Right forelimb (tissue), 1 donor: ENCODE data around the gene EEF1A2.
A peak's percentile ranks its signal among the peaks of the same experiment; 100 is the strongest.

Source experiments
- DNase-seq: peaks from one replicate; pipeline ENCODE4 v3.0.0-alpha.2; 2018

Gene EEF1A2

DNA sequence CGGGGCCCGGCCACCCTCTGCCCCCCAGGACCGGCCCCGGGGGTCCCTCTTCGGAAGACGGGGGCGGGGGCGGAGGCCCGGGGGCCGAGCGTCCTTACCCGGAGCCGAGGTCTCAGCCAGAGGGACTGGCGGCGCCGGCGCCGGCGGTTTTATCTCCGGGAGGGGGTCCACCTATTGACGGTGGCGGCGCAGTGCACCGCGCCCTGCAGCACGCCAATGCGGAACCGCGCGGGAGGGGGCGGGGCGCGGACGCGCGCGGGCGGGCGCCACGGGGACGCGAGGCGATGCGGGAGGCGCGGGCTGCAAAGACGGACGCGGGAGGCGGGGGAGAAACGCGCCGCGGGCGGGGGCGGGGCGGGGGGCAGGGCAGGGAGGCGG is at the start of gene EEF1A2:
EEF1A2 (minus strand) TSS at position 124 of the 378 bp plus-strand sequence. CDS start 1,320 bp downstream, outside the sequence.
- DNase-seq: no peak

DNA sequence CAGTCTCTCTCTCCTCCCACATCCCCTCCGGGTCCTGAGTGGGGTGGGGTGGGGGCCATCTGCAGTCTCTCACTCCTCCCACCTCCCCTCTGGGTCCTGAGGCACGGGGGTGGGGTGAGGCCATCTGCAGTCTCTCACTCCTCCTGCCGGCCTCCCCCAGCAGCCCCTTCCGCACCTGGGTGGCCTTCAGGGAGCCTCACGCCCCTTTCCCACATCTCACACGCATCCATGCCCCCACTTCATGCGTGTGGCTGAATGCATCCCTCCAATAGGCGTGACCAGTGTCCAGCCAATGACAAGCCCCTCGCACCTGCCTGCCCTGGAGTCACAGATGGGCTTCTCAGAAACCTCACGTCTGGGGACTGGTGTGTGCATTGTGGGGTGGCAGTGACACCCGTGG is 49.7 kb upstream of the EEF1A2 start:
- no peak for DNase-seq

DNA sequence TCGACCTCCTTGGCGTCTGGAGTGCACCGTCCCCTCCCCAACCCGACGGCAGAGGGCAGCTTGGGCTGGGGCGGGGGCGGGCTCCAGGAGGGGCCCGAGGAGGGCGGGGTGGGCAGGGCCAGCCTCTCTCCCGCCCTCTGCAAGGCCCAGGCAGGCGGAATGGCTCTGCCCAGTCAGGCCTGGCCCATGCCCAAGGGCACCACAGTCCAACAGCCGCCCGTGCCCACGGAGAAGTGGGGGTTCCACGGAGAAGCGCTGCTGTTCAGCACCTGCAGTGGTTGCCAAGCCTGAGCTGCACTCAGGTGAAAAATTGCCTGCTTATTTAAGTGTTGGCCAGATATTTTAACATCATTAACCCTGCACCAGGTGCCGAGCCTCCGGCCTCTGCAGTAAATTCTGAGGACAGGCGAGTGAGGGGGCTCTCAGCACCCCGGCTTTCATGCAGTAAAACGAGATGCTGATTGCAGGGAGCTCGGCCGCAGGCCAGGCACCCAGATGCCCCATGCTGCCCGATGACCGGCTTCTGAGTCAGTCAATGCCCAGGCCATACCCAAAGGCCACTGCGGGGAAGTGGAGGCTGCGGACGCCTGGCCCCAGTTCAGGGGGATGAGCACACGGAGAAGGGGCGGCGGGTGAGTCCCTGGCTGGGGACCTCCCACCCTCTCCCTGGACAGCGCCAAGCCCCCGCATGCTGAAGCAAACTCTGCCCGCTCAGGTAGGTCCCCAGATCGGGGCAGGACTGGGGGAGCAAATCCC is 49.0 kb upstream of the EEF1A2 start, which contains the start of gene SRMS:
SRMS (minus strand) TSS at position 25 of the 756 bp plus-strand sequence. CDS start 286 bp downstream, outside the sequence.
- no peak for DNase-seq

DNA sequence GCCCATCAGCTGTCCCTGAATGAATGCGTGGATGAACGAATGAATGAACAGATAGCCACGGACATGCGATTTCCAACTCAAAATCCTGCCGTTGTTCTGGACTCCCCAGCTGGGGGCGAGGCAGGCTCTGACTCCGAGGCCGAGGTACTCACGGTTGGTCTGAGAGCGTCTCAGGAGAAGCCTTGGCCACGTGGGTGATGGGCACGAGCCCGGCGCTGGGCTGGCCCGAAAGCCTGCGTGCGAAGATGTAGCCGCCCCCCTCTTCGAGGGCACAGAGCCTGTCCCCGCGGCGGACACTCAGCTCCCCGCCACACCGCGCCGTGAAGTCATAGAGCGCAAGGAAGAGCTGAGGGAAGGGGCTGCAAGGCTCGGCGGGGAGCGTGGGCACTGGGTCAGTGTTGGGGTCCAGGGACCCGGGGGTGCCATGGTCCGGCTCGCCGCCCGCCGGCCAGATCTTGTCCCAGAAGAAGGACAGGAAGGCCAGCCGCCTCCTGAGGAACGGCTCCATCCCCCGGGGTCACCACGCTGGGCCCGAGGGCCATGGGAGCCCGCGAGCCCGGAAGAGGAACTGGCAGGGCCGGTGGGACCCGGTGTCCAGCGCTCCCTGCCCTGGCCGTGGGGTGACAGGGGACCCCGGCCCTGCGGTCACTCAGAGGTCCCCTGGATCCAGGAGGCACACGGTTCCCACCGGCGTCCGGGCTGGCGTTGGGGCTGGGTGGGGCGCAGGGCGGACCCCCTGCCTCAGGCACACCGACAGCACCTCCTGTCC is 48.3 kb upstream of the EEF1A2 start:
- DNase-seq: no peak

DNA sequence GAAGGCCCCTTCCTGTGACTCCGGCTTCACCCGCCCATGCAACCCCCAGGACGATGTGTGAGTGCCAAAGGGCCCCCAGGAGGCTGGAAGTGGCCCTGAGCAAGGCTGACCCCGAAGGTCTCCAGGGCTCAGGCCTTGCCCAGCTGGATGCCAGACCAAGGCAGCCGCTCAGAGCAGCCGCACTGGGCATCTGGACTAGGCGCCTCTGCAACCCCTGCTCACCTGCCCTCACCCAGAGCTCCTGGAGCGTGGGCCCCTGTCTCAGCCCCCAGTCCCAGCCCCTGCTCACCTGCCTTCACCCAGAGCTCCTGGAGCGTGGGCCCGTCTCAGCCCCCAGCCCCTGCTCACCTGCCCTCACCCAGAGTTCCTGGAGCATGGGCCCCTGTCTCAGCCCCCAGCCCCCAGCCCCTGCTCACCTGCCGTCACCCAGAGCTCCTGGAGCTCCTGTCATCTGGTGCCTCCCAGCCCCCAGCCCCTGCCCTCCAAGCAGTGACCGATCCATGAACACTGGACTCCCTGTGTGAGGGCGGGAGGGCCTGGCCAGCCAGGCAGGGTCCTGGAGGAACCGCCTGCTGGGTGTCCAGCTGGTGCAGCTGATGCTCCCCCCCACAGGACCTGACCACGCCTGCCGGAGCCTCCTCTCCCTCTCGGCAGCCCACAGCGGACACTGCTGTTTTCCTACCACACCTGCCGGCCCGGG is 47.5 kb upstream of the EEF1A2 start:
- no peak for DNase-seq

DNA sequence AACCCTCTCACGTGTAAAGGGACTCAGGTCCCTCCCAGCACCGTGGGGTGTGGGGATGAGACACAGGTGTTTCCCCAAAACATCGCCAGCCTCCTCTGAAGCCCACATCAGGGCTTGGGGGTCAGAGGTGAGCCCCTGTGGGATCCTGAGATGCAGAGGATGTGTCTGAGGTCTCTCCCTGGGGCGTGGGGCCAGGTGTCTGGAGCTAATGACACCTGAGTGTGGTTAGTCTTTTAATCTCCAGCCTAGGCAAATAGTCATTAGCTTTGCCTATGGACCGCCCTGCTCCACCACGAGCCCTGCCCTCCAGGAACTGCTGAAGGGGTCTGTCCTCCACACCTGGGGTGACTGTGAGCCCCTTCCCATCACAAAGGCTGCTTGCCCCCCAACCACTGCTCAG is 46.9 kb upstream of the EEF1A2 start:
- DNase-seq: no peak

DNA sequence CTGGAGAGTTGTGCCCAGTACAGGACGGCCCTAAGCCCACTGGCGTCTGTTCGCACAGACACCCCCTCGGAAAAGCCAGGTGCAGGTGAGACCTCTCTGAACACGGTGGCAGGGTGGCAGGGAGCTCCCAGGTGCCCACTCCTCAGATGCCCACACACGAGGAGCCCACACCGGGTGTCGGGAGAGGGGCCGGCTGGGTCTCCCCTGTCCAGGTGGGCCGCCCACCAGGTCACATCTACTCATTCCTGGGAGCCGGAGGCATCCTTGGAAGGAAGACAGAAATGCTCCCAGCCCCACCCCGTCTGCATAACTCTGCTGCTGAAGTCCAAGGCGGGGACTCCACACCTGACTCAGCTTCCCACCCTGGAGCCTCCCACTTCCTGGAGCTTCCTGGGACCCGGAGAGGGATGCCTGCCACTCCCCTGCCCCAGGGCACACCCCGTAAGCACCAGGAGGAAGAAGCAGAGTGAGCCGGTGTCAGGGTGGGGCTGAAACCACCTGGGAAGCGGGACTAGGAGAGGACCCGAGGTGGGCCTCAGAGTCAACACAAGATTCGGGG is 46.2 kb upstream of the EEF1A2 start:
- DNase-seq: no peak

DNA sequence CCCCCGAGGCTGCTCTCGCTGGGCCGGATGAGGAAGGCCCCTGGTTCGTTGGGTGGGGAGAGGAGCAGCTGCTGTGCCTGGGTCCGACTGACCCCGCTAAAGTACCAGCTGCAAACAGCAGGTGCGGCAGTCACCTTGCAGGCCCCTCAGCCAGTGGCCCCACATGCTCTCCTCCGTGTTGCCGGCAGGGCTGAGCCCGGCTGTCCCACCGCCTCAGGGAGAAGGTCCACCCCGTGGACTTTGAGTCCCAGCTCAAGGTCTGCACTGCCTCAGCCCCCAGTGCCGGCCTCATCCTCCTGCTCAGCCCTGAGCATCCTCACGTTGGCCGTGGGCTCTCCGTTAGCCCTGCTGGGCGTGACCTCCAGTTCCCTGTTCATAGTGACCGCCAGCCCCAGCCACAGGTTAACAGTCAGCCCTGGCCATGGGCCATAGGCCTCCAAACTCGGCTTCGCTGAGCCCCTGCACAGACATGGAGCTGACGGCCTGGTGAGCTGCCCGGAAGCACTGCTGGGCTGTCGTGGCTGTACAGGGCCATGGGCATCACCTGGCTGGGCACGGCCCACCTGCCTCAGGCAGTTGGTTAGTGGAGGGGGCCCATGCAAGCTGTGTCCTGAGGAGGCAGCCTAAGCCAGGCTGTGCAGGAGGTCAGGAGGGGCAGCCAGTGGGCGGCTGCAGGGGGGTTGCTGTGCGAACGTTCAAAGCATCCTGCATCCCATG is 45.5 kb upstream of the EEF1A2 start:
- DNase-seq: no peak

DNA sequence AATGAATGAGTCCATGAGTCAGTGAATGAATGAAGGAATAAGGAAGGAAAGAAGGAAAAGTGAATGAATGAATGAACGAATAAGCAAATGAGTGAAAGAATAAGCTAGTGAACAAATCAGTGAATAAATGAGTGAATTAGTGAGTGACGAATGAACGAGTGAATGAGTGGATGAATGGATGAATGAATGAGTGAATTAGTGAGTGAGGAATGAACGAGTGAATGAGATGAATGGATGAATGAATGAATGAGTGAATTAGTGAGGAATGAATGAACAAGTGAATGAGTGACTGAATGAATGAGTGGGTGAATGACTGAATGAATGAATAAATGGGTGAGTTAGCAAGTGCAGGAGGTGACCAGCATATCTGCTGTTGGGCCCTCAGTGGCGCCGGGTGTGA is 44.9 kb upstream of the EEF1A2 start:
- no peak for DNase-seq

DNA sequence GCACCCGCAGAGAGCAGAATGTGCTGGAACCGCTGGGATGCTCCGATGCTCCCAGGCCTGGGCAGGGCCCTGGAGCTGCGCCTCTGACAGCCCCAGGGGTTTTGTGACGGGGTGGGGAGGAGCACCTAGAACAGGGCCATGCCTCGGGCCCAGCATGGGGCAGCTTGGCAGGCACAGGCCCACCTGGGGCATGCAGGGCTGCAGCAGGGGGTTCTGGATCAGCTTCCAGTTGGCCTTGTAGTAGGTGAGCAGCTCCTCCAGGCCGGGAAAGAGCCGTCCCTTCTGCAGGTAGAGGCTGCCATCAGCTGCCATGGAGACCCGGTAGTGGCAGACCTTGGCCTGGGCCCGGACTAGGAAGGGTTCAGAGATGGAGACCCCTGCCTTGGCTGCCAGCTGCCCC is 44.2 kb upstream of the EEF1A2 start:
- no peak for DNase-seq

DNA sequence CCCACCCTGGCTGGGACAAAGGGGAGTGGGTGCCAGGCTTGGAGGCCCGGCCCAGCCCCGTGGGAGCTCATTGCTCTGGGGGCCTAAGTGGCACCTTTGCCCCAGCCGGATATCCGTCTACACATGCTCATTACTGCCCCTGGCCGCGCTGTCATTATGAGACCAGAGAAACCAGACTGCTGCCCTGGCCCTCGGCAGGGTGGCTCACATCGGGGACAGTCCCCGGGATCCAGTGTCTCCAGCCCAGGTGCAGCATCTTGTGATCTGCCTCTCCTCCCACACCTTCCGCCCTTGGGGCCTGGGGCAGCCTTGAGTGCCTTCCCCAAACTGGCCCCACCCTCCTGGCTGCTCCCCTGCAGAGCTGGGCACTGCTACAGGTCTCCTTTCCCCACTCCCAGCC is 43.8 kb upstream of the EEF1A2 start:
- no peak for DNase-seq

DNA sequence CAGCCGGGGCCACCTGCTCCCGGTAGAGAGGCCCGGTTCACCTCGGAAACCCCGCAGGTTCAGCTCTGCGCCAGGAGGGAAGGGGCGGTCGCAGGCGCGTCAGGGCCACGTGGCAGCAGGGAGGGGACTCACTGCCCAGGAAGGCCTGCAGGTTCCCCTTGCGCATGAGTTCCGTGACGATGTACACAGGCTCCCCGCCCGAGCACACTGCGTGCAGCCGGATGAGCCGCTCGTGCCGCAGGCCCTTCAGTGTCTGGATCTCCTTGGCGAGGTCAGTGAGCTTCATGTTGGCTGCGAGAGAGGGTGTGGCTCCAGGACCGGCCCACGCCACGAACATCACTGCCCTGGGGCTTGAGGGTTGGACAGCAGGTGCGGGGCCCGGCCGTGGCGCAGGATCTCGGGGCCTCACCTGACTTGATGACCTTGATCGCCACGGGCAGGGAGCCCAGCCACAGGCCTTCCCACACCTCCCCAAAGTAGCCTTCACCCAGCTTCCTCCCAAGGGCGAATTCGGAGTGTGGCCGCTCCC is 43.2 kb upstream of the EEF1A2 start:
- no peak for DNase-seq

DNA sequence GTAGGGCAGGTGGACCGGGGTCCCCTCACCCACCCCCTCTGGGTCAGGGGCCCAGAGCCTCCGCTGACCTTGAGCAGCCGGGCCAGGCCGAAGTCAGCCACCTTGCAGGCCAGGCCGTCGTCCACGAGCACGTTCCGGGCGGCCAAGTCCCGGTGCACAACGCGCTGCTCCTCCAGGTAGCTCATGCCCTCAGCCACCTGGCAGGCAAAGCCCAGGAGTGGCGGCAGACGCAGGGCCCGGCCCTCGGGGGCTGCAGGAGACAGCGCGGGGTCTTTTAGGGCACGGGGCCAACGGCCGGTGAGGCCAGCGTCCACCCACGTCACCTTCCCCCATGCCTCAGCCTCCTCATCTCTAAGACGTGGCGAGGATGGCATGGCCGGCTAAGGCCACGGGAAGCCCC is 42.5 kb upstream of the EEF1A2 start:
- no peak for DNase-seq

DNA sequence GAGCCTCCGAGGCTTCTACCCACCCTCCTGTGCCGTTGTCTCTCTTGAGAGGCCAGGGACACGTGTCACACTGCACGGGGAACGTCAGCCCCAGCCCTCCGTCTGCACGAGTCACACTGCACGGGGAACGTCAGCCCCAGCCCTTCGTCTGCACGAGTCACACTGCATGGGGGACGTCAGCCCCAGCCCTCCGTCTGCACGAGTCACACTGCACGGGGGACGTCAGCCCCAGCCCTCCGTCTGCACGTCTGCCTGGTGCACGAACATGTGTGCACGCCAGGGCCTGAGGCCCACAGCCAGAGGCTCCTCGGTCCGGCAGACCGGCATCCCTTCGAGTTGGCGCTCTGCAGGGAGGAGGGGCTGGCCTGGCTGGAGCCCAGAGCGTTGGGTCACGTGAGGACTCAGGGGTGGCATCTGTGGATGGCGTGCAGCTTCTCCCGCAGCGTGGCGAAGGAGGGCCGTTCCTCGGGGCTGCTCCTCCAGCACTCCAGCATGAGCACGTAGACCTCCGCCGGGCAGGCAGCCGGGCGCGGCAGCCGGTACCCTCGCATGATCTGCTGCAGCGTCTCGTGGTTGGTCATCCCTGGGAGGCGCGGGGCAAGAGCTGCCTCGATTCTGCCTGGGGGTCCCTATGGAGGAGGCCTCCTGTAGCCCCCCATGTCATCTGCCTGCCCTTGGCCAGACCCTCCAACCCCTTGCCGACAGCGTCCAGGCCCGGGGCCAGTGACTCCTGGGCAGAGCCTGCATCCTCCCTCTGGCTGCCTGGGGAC is 41.7 kb upstream of the EEF1A2 start:
- no peak for DNase-seq

DNA sequence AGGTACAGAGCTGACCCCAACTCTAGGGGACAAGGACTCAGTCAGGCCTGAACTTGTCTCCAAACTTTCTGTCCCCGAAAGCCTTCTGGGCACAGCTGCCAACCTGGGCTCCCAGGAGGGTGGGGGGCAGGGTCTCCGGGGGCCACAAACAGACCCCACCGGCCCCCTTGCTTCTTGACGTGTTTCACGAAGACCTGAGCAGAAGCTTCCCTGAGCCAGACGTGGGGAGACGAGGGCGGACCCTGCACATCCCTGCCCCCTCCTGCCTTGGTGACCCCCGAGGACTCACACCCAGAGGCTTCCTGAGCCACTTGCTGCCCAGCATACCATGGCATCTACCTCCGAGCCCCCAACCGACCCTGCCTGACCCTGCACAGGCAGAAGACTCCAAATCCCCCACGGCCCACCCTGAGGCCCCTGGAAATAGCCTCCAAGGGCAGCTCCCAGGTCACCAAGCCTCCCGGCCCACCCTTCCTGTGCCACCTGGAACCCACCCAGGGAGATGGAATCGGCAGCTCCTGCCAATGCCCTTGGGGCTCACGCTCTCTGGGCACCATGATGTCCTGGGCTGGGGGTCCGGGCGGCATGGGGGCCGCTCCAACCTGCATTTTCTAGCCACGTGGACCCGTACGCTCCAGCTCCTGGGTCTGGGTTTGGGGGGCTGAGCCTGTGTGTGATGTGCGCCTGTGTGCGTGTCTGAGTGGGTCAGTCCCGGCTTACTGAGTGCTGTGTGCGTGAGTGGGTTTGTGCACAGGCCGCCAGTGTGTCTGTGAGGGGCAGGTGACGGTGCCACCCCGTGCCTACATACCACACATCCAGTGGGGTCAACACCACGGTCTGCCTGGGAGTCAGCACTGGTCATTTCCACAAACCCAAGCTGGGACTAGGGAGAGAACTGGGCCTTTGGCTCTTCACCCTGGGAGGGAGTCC is 40.8 kb upstream of the EEF1A2 start:
- DNase-seq: no peak

DNA sequence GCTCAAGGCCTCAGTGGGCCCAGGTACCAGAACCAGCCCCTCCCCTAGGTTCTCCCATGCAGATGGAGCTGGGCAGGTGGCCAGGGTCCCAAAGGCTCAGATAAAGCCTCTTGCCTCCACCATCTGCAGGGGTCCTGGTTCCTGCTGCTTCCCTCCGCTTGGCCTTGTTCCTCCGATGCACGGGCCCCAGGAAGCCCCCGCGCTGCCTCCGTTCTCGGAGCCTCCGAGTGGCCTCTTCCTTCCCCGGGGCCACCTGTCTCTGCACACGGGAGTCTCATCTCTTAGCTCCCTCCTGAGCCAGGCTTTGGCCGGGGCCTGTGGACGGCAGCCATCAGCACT is 40.2 kb upstream of the EEF1A2 start:
- no peak for DNase-seq

DNA sequence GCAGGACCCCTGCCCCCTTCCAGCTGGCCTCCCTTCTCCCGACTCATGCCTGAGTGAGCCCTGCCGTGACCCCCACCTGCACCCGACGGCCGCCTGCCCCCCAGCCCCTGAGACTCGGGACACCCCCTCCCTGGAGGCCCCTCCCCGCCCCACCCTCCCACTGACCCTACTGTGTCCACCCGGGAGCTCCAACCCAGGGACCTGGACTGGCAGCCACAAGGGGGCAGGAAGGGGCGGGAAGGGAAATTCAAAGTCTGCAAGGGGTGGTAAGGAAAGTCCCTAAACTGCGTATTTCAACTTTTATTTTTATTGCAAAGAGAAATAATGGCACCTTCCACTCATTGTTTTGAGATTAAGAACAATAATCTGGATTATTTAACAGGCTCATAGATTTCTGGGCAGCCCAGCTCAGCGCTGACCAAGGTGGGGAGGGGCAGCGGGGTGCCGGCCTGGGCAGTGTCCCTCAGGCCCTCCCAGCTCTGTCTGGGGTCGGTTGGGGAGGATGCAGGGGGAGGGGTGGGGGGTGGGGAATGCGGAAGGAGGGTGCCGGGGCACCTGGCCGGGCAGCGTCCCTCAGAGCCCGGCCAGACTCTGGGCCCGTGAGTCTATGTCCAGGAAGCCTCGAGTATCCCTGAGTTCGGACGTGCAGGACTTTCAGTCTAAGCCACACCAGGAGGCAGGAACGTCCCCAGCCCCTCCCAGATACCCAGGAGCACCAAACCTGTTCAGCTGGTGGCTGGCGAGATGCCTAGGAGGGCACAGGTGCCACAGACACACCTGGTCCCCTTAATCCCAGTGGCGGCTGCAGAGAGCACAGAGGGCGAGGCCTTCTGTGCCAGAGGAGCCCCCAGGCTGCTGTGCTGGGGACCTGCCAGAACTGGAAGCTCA is 39.6 kb upstream of the EEF1A2 start:
- no peak for DNase-seq

DNA sequence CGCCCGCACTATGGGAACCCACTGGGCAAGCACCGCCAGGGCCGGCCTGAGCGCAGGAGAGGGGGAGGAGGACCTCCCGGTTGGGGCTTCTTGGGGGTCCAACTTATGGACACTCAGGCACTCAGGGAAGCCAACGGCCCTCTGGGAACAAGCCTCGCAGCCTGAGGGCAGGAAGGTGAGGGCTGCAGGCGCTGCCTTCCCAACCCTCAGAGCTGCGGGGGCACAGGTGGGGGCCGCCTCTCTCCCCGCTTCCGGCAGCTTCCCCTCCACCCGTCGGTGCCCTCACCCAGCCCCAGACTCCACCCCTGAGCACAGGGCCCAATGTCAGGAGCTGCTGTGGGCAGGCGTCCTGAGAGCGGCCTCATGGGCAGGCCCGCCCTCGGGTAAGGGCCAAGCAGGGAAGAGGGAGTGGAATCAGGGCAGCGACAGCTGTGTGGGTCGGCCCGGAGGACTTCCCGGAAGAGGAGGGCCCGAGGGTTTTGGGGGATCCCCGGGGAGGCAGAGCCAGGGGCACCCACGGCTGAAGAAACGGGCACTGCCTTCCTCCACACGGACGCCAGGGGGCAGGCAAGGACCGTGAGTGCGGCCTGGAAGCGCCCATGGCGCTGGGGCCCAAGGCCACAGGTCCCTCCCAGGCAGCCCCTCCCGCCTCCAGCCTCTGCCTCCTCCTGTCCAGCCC is 38.8 kb upstream of the EEF1A2 start:
- DNase-seq: peak; percentile 87

DNA sequence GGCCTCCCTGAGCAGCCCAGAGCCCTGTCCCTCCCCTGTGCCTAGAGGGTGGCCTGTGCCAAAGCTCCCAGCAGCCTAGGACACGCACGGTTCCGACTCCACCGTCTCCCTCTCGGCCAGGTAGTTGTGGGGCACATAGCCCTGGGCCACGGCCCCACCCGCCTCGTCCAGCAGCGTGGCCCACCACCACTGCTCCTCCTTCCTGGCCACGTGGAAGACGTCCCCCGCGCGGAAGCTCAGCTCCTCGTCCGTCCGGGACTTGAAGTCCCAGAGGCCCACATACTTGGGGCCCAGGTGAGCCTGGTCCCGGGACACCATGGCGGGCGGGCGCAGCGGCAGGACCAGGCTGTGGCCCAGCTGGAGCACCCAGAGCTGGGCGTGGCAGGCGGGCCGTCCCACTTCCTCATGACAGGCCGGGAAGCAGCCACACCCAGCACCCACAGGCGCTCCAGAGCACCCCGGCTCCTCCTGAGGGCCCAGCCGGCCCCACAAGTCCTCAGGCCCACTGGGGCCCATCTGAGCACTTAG is 38.2 kb upstream of the EEF1A2 start, which contains the start of gene PTK6:
PTK6 (minus strand) TSS at position 380 of the 528 bp plus-strand sequence; CDS start at position 318, 62 bp downstream.
- DNase-seq: no peak
